ENCODE data around the gene HSP90B1.

GRCh38 chr12:103912069-103912468 is 18.1 kb upstream of the HSP90B1 start:
- no peak for TF ChIP-seq NKX3-1 (CRISPR knock-in tag; IDR thresholded peaks at IDR 0.05)
- TF ChIP-seq ZNF841 (CRISPR knock-in tag; IDR thresholded peaks at IDR 0.05; ENCODE audit: borderline replicate concordance) = no peak
